ENCODE measurements around the gene SDR42E1.

SDR42E1 gene

DNA sequence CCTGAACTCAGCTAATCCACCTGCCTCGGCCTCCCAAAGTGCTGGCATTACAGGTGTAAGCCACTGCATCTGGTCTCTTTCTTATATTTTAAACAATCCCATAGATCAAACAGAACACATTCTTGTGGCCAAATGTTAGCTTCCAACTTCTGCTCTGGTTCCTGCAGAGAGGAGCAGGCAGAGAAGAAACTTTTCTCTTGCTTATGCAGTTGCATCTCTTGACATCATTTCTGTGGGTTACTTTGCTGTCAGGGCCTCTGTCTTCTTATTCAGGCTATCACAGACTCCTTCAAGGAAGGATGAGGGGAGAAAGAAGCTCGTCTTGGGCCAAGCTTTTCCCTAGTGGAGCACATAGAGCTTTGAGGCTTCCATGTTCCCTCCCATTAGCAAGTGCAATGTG, 31.6 kb upstream of the SDR42E1 start:
- no peak for TF ChIP-seq CTCF (IDR thresholded peaks at IDR 0.05; ENCODE audit: control extremely low read depth, extremely low read depth, low read depth, missing control alignments)
- no peak for DNase-seq (ENCODE audit: extremely low spot score)
- ChIA-PET CTCF (no interaction called here), POLR2A (no interaction called here)

- TF ChIP-seq CTCF (IDR thresholded peaks at IDR 0.05; ENCODE audit: control extremely low read depth, extremely low read depth, low read depth, missing control alignments) = no peak
- POLR2A ChIA-PET = no interaction called here
- CTCF ChIA-PET = no interaction called here
- DNase-seq (ENCODE audit: extremely low spot score) = no peak
Measured at GRCh38 chr16:82042144-82042543, 30.9 kb upstream of the SDR42E1 start.

DNA sequence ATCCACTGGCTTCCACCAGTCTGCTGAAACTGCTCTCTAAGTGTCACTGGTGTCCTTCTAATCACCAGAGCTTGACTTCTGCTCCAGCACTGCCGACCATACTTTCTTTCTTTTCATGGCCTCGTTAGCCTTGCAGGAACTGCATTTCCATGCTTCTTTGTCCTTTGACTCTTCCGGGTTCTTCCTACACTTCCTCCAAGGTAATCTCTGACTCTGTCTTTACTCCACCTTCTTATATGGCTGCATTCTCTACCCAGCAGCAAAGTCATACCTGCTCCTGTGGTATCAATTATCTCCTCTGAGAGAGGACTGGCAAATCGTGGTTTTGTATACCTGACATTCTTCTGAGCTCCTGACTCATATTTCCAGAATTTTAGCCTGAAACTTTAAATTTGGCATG, 30.3 kb upstream of the SDR42E1 start:
- ChIA-PET CTCF (no interaction called here), POLR2A (no interaction called here)
- no peak for TF ChIP-seq CTCF (IDR thresholded peaks at IDR 0.05; ENCODE audit: control extremely low read depth, extremely low read depth, low read depth, missing control alignments)
- DNase-seq (ENCODE audit: extremely low spot score) = no peak

DNA sequence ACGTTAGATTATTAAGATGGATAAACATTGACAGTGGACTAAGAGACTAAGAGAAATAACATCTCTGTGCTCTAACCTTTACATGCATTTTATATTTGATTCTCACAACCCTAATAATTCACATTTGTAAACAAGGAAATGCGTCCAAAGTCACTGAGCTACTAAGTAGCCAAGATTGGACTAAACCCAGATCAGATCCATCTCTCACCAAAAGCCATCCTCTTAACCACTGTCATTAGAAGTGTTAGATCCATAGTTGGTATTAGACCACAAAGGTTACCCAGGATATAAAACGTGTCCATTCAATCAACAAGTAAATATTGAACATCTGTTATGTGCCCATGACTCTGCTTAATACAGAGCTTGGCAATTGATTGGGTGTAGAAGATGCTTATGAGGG, 29.0 kb upstream of the SDR42E1 start:
- ChIA-PET CTCF (interaction anchor here (1.4 to 2.1 kb wide), 2 partner anchors 22 to 190 kb away, joined by 4 to 6 read pairs; no protein-coding TSS in a partner anchor), POLR2A (no interaction called here)
- no peak for TF ChIP-seq CTCF (IDR thresholded peaks at IDR 0.05; ENCODE audit: control extremely low read depth, extremely low read depth, low read depth, missing control alignments)
- DNase-seq (ENCODE audit: extremely low spot score) = no peak

DNA sequence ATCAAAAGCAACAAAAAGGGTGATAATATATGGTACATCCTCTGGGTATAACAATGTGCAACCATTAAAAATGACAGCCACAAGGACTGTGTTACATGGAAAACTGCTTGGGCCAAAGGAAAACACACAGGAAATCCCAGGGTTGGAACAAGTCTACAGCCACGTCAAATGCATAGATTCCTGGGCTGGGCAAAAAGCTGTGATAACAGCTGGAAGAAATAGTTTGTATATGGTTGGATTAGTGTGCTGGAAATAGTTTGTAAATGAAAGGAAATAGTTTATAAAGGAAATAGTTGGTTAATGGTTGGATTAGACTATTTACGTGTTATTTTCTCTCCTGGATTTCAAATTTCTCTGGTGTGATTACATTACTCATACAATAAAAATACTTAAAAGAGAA, 26.4 kb upstream of the SDR42E1 start:
- POLR2A ChIA-PET = no interaction called here

GRCh38 chr16:82037251-82037650, 26.0 kb upstream of the SDR42E1 start:
- no peak for DNase-seq (ENCODE audit: extremely low spot score)
- no peak for TF ChIP-seq CTCF (IDR thresholded peaks at IDR 0.05; ENCODE audit: control extremely low read depth, extremely low read depth, low read depth, missing control alignments)
- POLR2A ChIA-PET = no interaction called here
- CTCF ChIA-PET = no interaction called here

More for the DNA sequence above, 26.4 kb upstream of the SDR42E1 start:
- no peak for TF ChIP-seq CTCF (IDR thresholded peaks at IDR 0.05; ENCODE audit: control extremely low read depth, extremely low read depth, low read depth, missing control alignments)
- no peak for DNase-seq (ENCODE audit: extremely low spot score)
- CTCF ChIA-PET = interaction anchor here (1.5 kb wide), 1 partner anchor 17 kb away, joined by 3 read pairs; no protein-coding TSS in a partner anchor

Measured in GM10248 (cell line).